H1 (cell line): ENCODE data around the gene CREG2. TPM values are rescaled to one million over a fixed set of nuclear protein-coding genes. Genes with fewer than 3 reads are reported as not detected.

Experiments
- CTCF ChIA-PET: fragments of 300-600 bp; sonication (Branson Sonifier 250); formaldehyde crosslinking; loops from one replicate; lab custom pipeline; 2021; ENCODE audit not compliant: partially characterized antibody; lab: Charles Lee
- POLR2A ChIA-PET: fragments of 300-600 bp; sonication (Branson Sonifier 250); formaldehyde crosslinking; loops from one replicate; lab custom pipeline; 2021; ENCODE audit warnings: inconsistent platforms; ENCODE audit not compliant: partially characterized antibody; lab: Charles Lee
- DNase-seq, 2 experiments: peaks; one replicate each; pipeline versions ENCODE4 v3.0.0 to v3.0.0-alpha.2; 2010 to 2022; ENCODE audit warnings: low spot score in 2 of 2, low read depth in 1 of 2, mixed read lengths in 1 of 2
- FAIRE-seq: peaks from 2 replicates; lab custom pipeline; 2011; peaks lifted over from hg19 to GRCh38; lab: Jason Lieb, UNC
- H2AFZ ChIP-seq: 2 replicates; pipeline ENCODE4 v1.8.1; 2012; ENCODE audit warnings: low read length, inconsistent platforms
- H2AK5ac ChIP-seq: 2 replicates; pipeline ENCODE4 v1.6.1; 2013; ENCODE audit warnings: low read depth, low read length
- H2BK120ac ChIP-seq: replicated peaks from 2 replicates; pipeline ENCODE3; 2013; ENCODE audit warnings: low read depth, low read length, inconsistent platforms
- H2BK12ac ChIP-seq: 2 replicates; pipeline ENCODE4 v1.6.1; 2013; ENCODE audit warnings: low read depth, low read length
- H2BK15ac ChIP-seq: 2 replicates; pipeline ENCODE4 v1.6.1; 2013; ENCODE audit warnings: low read length
- H2BK20ac ChIP-seq: 2 replicates; pipeline ENCODE4 v1.6.1; 2013; ENCODE audit warnings: low read length
- H2BK5ac ChIP-seq: 2 replicates; pipeline ENCODE4 v1.6.1; 2013; ENCODE audit warnings: low read depth, low read length
- H3K14ac ChIP-seq: 2 replicates; pipeline ENCODE4 v1.6.1; 2013; ENCODE audit warnings: inconsistent platforms; ENCODE audit not compliant: insufficient read length
- H3K18ac ChIP-seq: 2 replicates; pipeline ENCODE4 v1.6.1; 2013; ENCODE audit warnings: low read length; ENCODE audit errors: extremely low read depth
- H3K23ac ChIP-seq: 2 replicates; pipeline ENCODE4 v1.6.1; 2013; ENCODE audit warnings: inconsistent platforms; ENCODE audit not compliant: insufficient read length
- H3K23me2 ChIP-seq: 2 replicates; pipeline ENCODE4 v1.6.1; 2013; ENCODE audit warnings: low read depth, low read length
- H3K27ac ChIP-seq: 2 replicates; pipeline ENCODE4 v1.6.1; 2011; ENCODE audit warnings: low read depth, low read length, inconsistent platforms
- H3K27me3 ChIP-seq, 4 experiments: replicated peaks in 1 of 4; 1 replicate in 1 of 4; 2 replicates in 3 of 4; pipeline versions ENCODE4 v1.6.1 to v1.8.1; 2011 to 2013; ENCODE audit warnings: low read length in 3 of 4, mild to moderate bottlenecking in 3 of 4, inconsistent platforms in 2 of 4, mixed read lengths in 2 of 4, moderate library complexity in 1 of 4; ENCODE audit not compliant: control insufficient read depth in 3 of 4, insufficient read depth in 3 of 4; ENCODE audit errors: extremely low read depth in 1 of 4
- H3K36me3 ChIP-seq, 4 experiments: 2 replicates each; pipeline versions ENCODE4 v1.6.1 to v1.8.1; 2011 to 2013; ENCODE audit warnings: mild to moderate bottlenecking in 4 of 4, low read length in 3 of 4, moderate library complexity in 2 of 4, control low read depth in 1 of 4, inconsistent platforms in 1 of 4; ENCODE audit not compliant: insufficient read depth in 4 of 4, control insufficient read depth in 2 of 4
- H3K4ac ChIP-seq: replicated peaks from 2 replicates; pipeline ENCODE3; 2013; ENCODE audit warnings: low read length, low read depth, mixed read lengths, inconsistent platforms; ENCODE audit not compliant: insufficient read length
- H3K4me1 ChIP-seq, 4 experiments: replicated peaks in 1 of 4; 1 replicate in 1 of 4; 2 replicates in 3 of 4; pipeline versions ENCODE4 v1.6.1 to v1.8.1; 2011 to 2013; ENCODE audit warnings: low read length in 3 of 4, inconsistent platforms in 2 of 4, mixed read lengths in 1 of 4; ENCODE audit not compliant: insufficient read depth in 4 of 4, control insufficient read depth in 3 of 4
- H3K4me2 ChIP-seq, 2 experiments: 2 replicates each; pipeline versions ENCODE4 v1.6.1 to v1.8.1; 2011 to 2013; ENCODE audit warnings: low read depth in 2 of 2, low read length in 2 of 2, control low read depth in 1 of 2, inconsistent platforms in 1 of 2, mild to moderate bottlenecking in 1 of 2; ENCODE audit not compliant: insufficient read depth in 1 of 2
- H3K4me3 ChIP-seq, 4 experiments: fragments of 200-600, 300-600 bp in 1 of 4; sonication (generic), shearing (Covaris generic), sonication (Bioruptor Twin) in 1 of 4; 2 replicates each; pipeline versions ENCODE4 v1.5.1 to v1.8.1; 2011 to 2016; ENCODE audit warnings: low read length in 4 of 4, low read depth in 3 of 4, control low read depth in 2 of 4, inconsistent platforms in 2 of 4, mild to moderate bottlenecking in 2 of 4, mixed read lengths in 1 of 4, moderate library complexity in 1 of 4; ENCODE audit not compliant: insufficient read depth in 2 of 4; ENCODE audit errors: extremely low read depth in 1 of 4
- H3K56ac ChIP-seq: replicated peaks from 2 replicates; pipeline ENCODE3; 2013; ENCODE audit warnings: low read depth, mild to moderate bottlenecking, mixed read lengths, low read length, inconsistent platforms; ENCODE audit not compliant: insufficient read length
- H3K79me1 ChIP-seq: 2 replicates; pipeline ENCODE4 v1.6.1; 2013; ENCODE audit warnings: low read depth, low read length, control low read depth
- H3K79me2 ChIP-seq, 2 experiments: 2 replicates each; pipeline versions ENCODE4 v1.6.1 to v1.8.1; 2012 to 2013; ENCODE audit warnings: low read length in 2 of 2, mild to moderate bottlenecking in 2 of 2, inconsistent platforms in 1 of 2; ENCODE audit not compliant: insufficient read depth in 2 of 2, control insufficient read depth in 1 of 2
- H3K9ac ChIP-seq, 4 experiments: replicated peaks in 1 of 4; 1 replicate in 1 of 4; 2 replicates in 3 of 4; pipeline versions ENCODE4 v1.6.1 to v1.8.1; 2011 to 2013; ENCODE audit warnings: low read depth in 3 of 4, low read length in 3 of 4, control low read depth in 2 of 4, mild to moderate bottlenecking in 2 of 4, moderate library complexity in 2 of 4, inconsistent platforms in 1 of 4; ENCODE audit errors: extremely low read depth in 1 of 4
- H3K9me3 ChIP-seq, 2 experiments: 2 replicates each; pipeline versions ENCODE4 v1.6.1 to v1.8.1; 2012 to 2013; ENCODE audit warnings: mild to moderate bottlenecking in 2 of 2, moderate library complexity in 2 of 2, control low read depth in 1 of 2, inconsistent platforms in 1 of 2, low read depth in 1 of 2, low read length in 1 of 2, mixed read lengths in 1 of 2; ENCODE audit not compliant: insufficient read depth in 2 of 2
- H4K20me1 ChIP-seq, 2 experiments: replicated peaks in 1 of 2; 2 replicates each; pipeline versions ENCODE3 to v1.8.1; 2011 to 2013; ENCODE audit warnings: inconsistent platforms in 2 of 2, low read length in 2 of 2, mild to moderate bottlenecking in 1 of 2; ENCODE audit not compliant: insufficient read depth in 2 of 2, control insufficient read depth in 1 of 2
- H4K5ac ChIP-seq: 2 replicates; pipeline ENCODE4 v1.6.1; 2013; ENCODE audit warnings: low read length, low read depth, mixed read lengths, inconsistent platforms; ENCODE audit not compliant: insufficient read length
- H4K8ac ChIP-seq: 2 replicates; pipeline ENCODE4 v1.8.0; 2013; ENCODE audit warnings: mild to moderate bottlenecking, moderate library complexity, low read length, inconsistent platforms; ENCODE audit not compliant: insufficient read depth; ENCODE audit errors: extremely low read depth
- H4K91ac ChIP-seq: replicated peaks from 2 replicates; pipeline ENCODE3; 2013; ENCODE audit warnings: low read length, mixed read lengths, inconsistent platforms; ENCODE audit not compliant: insufficient read length
- BACH1 ChIP-seq: IDR thresholded peaks from 2 replicates; pipeline ENCODE4 v1.6.1; 2012; ENCODE audit warnings: low read length, improper control_type of control experiment
- CTBP2 ChIP-seq: IDR thresholded peaks from 2 replicates; pipeline ENCODE4 v1.7.0; 2011; ENCODE audit warnings: borderline replicate concordance, mild to moderate bottlenecking, moderate library complexity, mixed read lengths, low read length; ENCODE audit not compliant: insufficient read depth, insufficient read length
- EP300 ChIP-seq, 2 experiments: IDR thresholded peaks; 1 replicate in 1 of 2; 2 replicates in 1 of 2; pipeline ENCODE4 v1.6.1; 2011 to 2012; ENCODE audit warnings: low read depth in 2 of 2, low read length in 2 of 2, mild to moderate bottlenecking in 2 of 2, borderline replicate concordance in 1 of 2, inconsistent platforms in 1 of 2, moderate library complexity in 1 of 2
- GABPA ChIP-seq: IDR thresholded peaks from 2 replicates; pipeline ENCODE4 v1.6.1; 2011; ENCODE audit warnings: mild to moderate bottlenecking, low read length, moderate library complexity, borderline replicate concordance; ENCODE audit not compliant: insufficient read depth
- PHF8 ChIP-seq: fragments of 200-600 bp; sonication (generic); conservative IDR thresholded peaks from 2 replicates; pipeline ENCODE4 v1.7.1; 2012; ENCODE audit warnings: low read depth, mild to moderate bottlenecking, inconsistent platforms, low read length, moderate library complexity
- POU5F1 ChIP-seq: IDR thresholded peaks from 2 replicates; pipeline ENCODE4 v1.6.1; 2011; ENCODE audit warnings: low read depth, mild to moderate bottlenecking, low read length, moderate library complexity
- RNF2 ChIP-seq: fragments of 200-900, 300-1000 bp; sonication (generic); IDR thresholded peaks from 2 replicates; pipeline ENCODE4 v1.7.1; 2016; ENCODE audit warnings: borderline replicate concordance, low read depth, mild to moderate bottlenecking, antibody characterized with exemption, low read length; ENCODE audit not compliant: poor library complexity, severe bottlenecking; ENCODE audit errors: missing control alignments
- RXRA ChIP-seq: IDR thresholded peaks from 2 replicates; pipeline ENCODE4 v1.6.1; 2011; ENCODE audit warnings: low read depth, mild to moderate bottlenecking, low read length, moderate library complexity; ENCODE audit not compliant: insufficient read depth
- SP1 ChIP-seq: IDR thresholded peaks from 2 replicates; pipeline ENCODE4 v1.6.1; 2011; ENCODE audit warnings: low read depth, low read length
- TAF7 ChIP-seq: optimal IDR thresholded peaks from 2 replicates; pipeline ENCODE3; 2011; ENCODE audit warnings: low read depth, mild to moderate bottlenecking, inconsistent platforms, low read length, moderate library complexity, borderline replicate concordance
- TEAD4 ChIP-seq: IDR thresholded peaks from 2 replicates; pipeline ENCODE4 v1.6.1; 2012; ENCODE audit warnings: low read depth, low read length, inconsistent platforms, mixed read lengths
- YY1 ChIP-seq: IDR thresholded peaks from 2 replicates; pipeline ENCODE4 v1.6.1; 2011; ENCODE audit warnings: low read depth, mild to moderate bottlenecking, low read length
- ZNF274 ChIP-seq: IDR thresholded peaks from 2 replicates; pipeline ENCODE4 v1.7.0; 2012; ENCODE audit warnings: low read length, borderline replicate concordance; ENCODE audit errors: extremely low read depth
- WGBS, 2 experiments: shearing (Covaris generic) in 1 of 2; methylation state at CpG; one replicate each; pipeline versions ENCODE4 v1.1.6 to v1.1.7; 2013 to 2015; ENCODE audit warnings: low lambda C conversion rate in 2 of 2, mixed read lengths in 2 of 2, inconsistent platforms in 1 of 2, low coverage in 1 of 2, missing lambda C conversion rate in 1 of 2; ENCODE audit not compliant: insufficient replicate concordance in 2 of 2, insufficient coverage in 1 of 2, insufficient read length in 1 of 2; ENCODE audit errors: extremely low coverage in 1 of 2, missing lambda C conversion rate in 1 of 2; 5-methylcytosine and 5-hydroxymethylcytosine counted together
- polyA plus RNA-seq, 7 experiments: library from polyadenylated mRNA; depleted of rRNA in 3 of 7; stranded (reverse) in 5 of 7; unstranded in 2 of 7; fragments of >200 nt in 5 of 7; fragments of 200-250 nt in 2 of 7; gene quantifications; 1 replicate in 5 of 7; 2 replicates in 1 of 7; 4 replicates in 1 of 7; pipeline versions ENCODE4 v1.2.1 to v1.2.3, GENCODE V29; 2011 to 2013; ENCODE audit warnings: missing spikeins in 2 of 7, mixed read lengths in 2 of 7
- total RNA-seq: library from RNA; stranded (reverse); fragmentation: NEBNext Ultra II Directional; extraction: Animal tissue kit (Norgen Biotek cat#: 25700); gene quantifications from 2 replicates; pipeline ENCODE4 v1.2.1, GENCODE V29; 2021

Gene CREG2
- total and polyA plus RNA-seq, 2 of the 8 experiments (the other 6 are each of a cell fraction or from before 2014, with no cell fraction given): 2.0 to 2.2 TPM

- ChIA-PET CTCF (interaction anchor here (1.0 to 2.0 kb wide), 3 partner anchors 14 to 46 kb away, joined by 3 to 9 read pairs (median 9); partner anchors contain the start of gene CREG2), POLR2A (no interaction called here)
- no peak overlapping the region for H3K4me3 ChIP-seq
- H3K36me3 ChIP-seq: no peaks in the 10 kb centered on the region
- H3K9ac ChIP-seq: no peak overlapping the region
- no peak overlapping the region for H4K8ac ChIP-seq
- no peak overlapping the region for H3K18ac ChIP-seq
- no peaks in the 10 kb centered on the region for H3K79me2 ChIP-seq
- no peaks in the 10 kb centered on the region for H4K20me1 ChIP-seq
- H3K27ac ChIP-seq: no peak overlapping the region
- no peak overlapping the region for H4K5ac ChIP-seq
- H3K4ac ChIP-seq: no peak overlapping the region
- no peak overlapping the region for H2AK5ac ChIP-seq
- H3K23me2 ChIP-seq: no peaks in the 10 kb centered on the region
- DNase-seq (no peak), FAIRE-seq (no peak)
- no peak overlapping the region for H3K23ac ChIP-seq
- H3K4me1 ChIP-seq: no peaks in the 10 kb centered on the region; a peak in 1 of 7 replicates
- H2BK15ac ChIP-seq: no peak overlapping the region
- no peak overlapping the region for H3K4me2 ChIP-seq
- no peaks in the 10 kb centered on the region for H3K79me1 ChIP-seq
- no peak overlapping the region for H3K56ac ChIP-seq
- no peak overlapping the region for H4K91ac ChIP-seq
- no peak overlapping the region for H2BK5ac ChIP-seq
- H2AFZ ChIP-seq: no peak overlapping the region
- no peak overlapping the region for H3K14ac ChIP-seq
- no peak overlapping the region for H2BK20ac ChIP-seq
- 90% methylated on average over 1 of the region's 1 CpG; no CpG with 5 or more reads in 1 of the 2 experiments for WGBS, 2 experiments
- H3K9me3 ChIP-seq: 0 out of 4 replicates have a peak, but pooled peaks cover 0 to 5% of the 10 kb centered on the region in 2 experiments
- H2BK12ac ChIP-seq: no peak overlapping the region
- no peaks in the 10 kb centered on the region for H3K27me3 ChIP-seq
- no peak overlapping the region for H2BK120ac ChIP-seq
- TF ChIP-seq RXRA: no peak
- TF ChIP-seq TEAD4: no peak
- no peak for TF ChIP-seq SP1
- TF ChIP-seq YY1: no peak
- no peak for TF ChIP-seq PHF8
- no peak for TF ChIP-seq TAF7
- no peak for TF ChIP-seq GABPA
- no peak for TF ChIP-seq ZNF274
- no peak for TF ChIP-seq EP300 (IDR thresholded peaks at IDR 0.05; ENCODE audit: borderline replicate concordance in 1 of 2, low read depth in 2 of 2, low read length in 2 of 2)
- no peak for TF ChIP-seq CTBP2
- no peak for TF ChIP-seq BACH1
- no peak for TF ChIP-seq RNF2
- TF ChIP-seq POU5F1: no peak
These were observed 14.5 kb downstream of the CREG2 start for GRCh38 chr2:101372792-101373191.
